NCI-H774 (cell line): Measurements from ENCODE around the gene IQGAP3.
"Not testable (repeated sequence)": the region's sequence is repeated elsewhere in the genome, so short reads cannot be mapped to it uniquely, and the experiment has no call there.

Experiments
- DNase-seq: peaks from one replicate; lab custom pipeline; 2025; lab: John Stamatoyannopoulos, UW

The IQGAP3 gene

GRCh38 chr1:156566436-156566835 is 5.9 kb downstream of the IQGAP3 start:
- no peak for DNase-seq

GRCh38 chr1:156565519-156565918 is 6.8 kb downstream of the IQGAP3 start:
- no peak for DNase-seq

- DNase-seq, result no peak
Measured at GRCh38 chr1:156560585-156561163, 11.7 kb downstream of the IQGAP3 start.

- DNase-seq, result no peak
Measured at GRCh38 chr1:156559797-156560385, 12.5 kb downstream of the IQGAP3 start.

GRCh38 chr1:156559086-156559796 is 13.1 kb downstream of the IQGAP3 start:
- no peak for DNase-seq

- no peak for DNase-seq
Measured at GRCh38 chr1:156556354-156556753, 16.0 kb downstream of the IQGAP3 start.

GRCh38 chr1:156555715-156556114 is 16.6 kb downstream of the IQGAP3 start:
- DNase-seq, result no peak

- DNase-seq, result no peak
Measured at GRCh38 chr1:156554971-156555370, 17.4 kb downstream of the IQGAP3 start.

- no peak for DNase-seq
Measured at GRCh38 chr1:156553860-156554485, 18.4 kb downstream of the IQGAP3 start.

- not testable (repeated sequence) for DNase-seq
Measured at GRCh38 chr1:156552937-156553336, 19.4 kb downstream of the IQGAP3 start.

- no peak for DNase-seq
Measured at GRCh38 chr1:156552518-156552917, 19.8 kb downstream of the IQGAP3 start.

- DNase-seq, result no peak
Measured at GRCh38 chr1:156551869-156552268, 20.5 kb downstream of the IQGAP3 start.

GRCh38 chr1:156551066-156551643 is 21.2 kb downstream of the IQGAP3 start:
- no peak for DNase-seq

GRCh38 chr1:156550346-156550745 is 22.0 kb downstream of the IQGAP3 start:
- no peak for DNase-seq

- no peak for DNase-seq
Measured at GRCh38 chr1:156549831-156550230, 22.5 kb downstream of the IQGAP3 start.

GRCh38 chr1:156549390-156549789 is 23.0 kb downstream of the IQGAP3 start:
- no peak for DNase-seq

- DNase-seq, result no peak
Measured at GRCh38 chr1:156547982-156548381, 24.4 kb downstream of the IQGAP3 start.

- no peak for DNase-seq
Measured at GRCh38 chr1:156547434-156547833, 24.9 kb downstream of the IQGAP3 start.

- DNase-seq, result no peak
Measured at GRCh38 chr1:156546267-156546666, 26.1 kb downstream of the IQGAP3 start.

GRCh38 chr1:156544592-156545102 is 27.7 kb downstream of the IQGAP3 start:
- no peak for DNase-seq

- DNase-seq, result no peak
Measured at GRCh38 chr1:156543066-156543465, 29.3 kb downstream of the IQGAP3 start.

- no peak for DNase-seq
Measured at GRCh38 chr1:156540955-156541354, 31.4 kb downstream of the IQGAP3 start.
